Measurements from ENCODE around the gene PET100. TPM values are rescaled to one million over a fixed set of nuclear protein-coding genes. Genes with fewer than 3 reads are reported as not detected.

PET100 gene, protein sequence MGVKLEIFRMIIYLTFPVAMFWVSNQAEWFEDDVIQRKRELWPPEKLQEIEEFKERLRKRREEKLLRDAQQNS
- polyA plus RNA-seq (2011; rRNA removed) (28.5 and 48.6 TPM in 2 replicates), polyA plus RNA-seq (2017; fragmentation: RNase III; extraction: RNeasy Plus Mini Kit Qiagen cat#74134 plus additional on column Dnase treatment) (85.0 to 109 TPM (median 99.3 TPM) in 3 replicates), polyA minus RNA-seq (2011; rRNA and poly(A)+ RNA removed) (4.1 and 4.2 TPM in 2 replicates)
- 27.2 and 39.2 TPM in 2 replicates for polyA plus RNA-seq (2012; cell fraction: cytosol; rRNA removed)
- 8.5 and 33.8 TPM in 2 replicates for polyA plus RNA-seq (2012; cell fraction: nucleus; rRNA removed)

DNA sequence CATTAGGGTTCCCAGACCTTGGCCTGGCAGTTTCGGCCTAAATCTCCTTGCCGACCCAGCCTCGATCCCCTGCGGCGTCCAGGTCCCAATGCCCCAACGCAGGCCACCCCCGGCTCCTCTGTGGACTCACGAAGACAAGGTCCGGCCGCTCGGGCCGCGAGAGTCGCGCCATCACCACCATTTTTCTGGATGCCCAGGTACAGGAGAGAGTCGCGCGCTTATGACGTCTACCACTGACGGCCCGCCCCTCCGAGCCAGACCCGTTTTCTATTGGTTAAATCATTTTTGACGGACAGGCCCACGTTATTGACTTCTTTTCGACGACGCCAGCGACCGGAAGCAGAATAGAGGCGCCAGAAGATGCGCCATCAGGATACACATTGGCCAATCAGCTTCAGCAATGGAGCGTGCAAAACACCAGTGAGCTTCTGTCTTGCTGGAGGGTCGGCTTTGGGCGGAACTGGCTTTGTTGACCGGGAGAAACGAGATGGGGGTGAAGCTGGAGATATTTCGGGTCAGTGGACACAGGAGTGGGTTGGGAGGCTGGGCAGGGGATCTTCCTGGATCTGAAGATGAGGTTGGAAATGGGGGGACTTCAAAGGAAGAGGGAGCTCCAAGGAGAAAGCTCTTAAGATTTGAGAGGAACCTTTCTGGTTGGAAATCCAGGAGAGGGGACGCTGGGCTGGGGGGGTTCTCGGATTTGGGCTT is at the start of gene PET100, which contains the start of gene XAB2:
Gene PET100 (plus strand): TSS at position 447 of the 708 bp plus-strand sequence. CDS start 41 bp downstream, at position 488.
Gene XAB2 (minus strand): TSS at position 199 of the 708 bp plus-strand sequence. CDS start 18 bp downstream, at position 181.
- TF ChIP-seq, protein P1, sequence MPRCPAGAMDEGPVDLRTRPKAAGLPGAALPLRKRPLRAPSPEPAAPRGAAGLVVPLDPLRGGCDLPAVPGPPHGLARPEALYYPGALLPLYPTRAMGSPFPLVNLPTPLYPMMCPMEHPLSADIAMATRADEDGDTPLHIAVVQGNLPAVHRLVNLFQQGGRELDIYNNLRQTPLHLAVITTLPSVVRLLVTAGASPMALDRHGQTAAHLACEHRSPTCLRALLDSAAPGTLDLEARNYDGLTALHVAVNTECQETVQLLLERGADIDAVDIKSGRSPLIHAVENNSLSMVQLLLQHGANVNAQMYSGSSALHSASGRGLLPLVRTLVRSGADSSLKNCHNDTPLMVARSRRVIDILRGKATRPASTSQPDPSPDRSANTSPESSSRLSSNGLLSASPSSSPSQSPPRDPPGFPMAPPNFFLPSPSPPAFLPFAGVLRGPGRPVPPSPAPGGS (IDR thresholded peaks at IDR 0.05): 0 out of 3 replicates have a peak, but pooled peaks have one; percentile 18
- TF ChIP-seq KDM5A (IDR thresholded peaks at IDR 0.05) (peak; percentile 97), HDAC2 (IDR thresholded peaks at IDR 0.05) (peak; percentile 70; the same call in 1 of the 2 replicates), EHF (CRISPR knock-in tag; IDR thresholded peaks at IDR 0.05) (no peak), FOSL2 (IDR thresholded peaks at IDR 0.05) (no peak), FOSL2 (CRISPR knock-in tag; IDR thresholded peaks at IDR 0.05) (no peak), JUN (IDR thresholded peaks at IDR 0.05) (peak in 1 of 2 experiments; percentile 61; a peak in 2 of 5 replicates), POLR2A (IDR thresholded peaks at IDR 0.05; ENCODE audit: low read length) (peak; percentile 39), RCOR1 (IDR thresholded peaks at IDR 0.05; ENCODE audit: low read depth, low read length) (no peak), PHF8 (IDR thresholded peaks at IDR 0.05; ENCODE audit: borderline replicate concordance, low read depth) (peak; percentile 41; the same call in 1 of the 2 replicates)
- TF ChIP-seq, protein P2, sequence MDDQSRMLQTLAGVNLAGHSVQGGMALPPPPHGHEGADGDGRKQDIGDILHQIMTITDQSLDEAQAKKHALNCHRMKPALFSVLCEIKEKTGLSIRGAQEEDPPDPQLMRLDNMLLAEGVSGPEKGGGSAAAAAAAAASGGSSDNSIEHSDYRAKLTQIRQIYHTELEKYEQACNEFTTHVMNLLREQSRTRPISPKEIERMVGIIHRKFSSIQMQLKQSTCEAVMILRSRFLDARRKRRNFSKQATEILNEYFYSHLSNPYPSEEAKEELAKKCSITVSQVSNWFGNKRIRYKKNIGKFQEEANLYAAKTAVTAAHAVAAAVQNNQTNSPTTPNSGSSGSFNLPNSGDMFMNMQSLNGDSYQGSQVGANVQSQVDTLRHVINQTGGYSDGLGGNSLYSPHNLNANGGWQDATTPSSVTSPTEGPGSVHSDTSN (IDR thresholded peaks at IDR 0.05): peak; percentile 97
- TF ChIP-seq, protein P3, sequence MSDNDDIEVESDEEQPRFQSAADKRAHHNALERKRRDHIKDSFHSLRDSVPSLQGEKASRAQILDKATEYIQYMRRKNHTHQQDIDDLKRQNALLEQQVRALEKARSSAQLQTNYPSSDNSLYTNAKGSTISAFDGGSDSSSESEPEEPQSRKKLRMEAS (IDR thresholded peaks at IDR 0.05): peak; percentile 55
- FAIRE-seq (no peak), ATAC-seq (peak; percentile 97 to 98), DNase-seq (ENCODE audit: low read depth in 1 of 2, low spot score in 1 of 2) (peak; percentile 96 to 98)
- WGBS (ENCODE audit: missing lambda C conversion rate): 0% methylated on average over 25 of the region's 40 CpGs
- Histone ChIP-seq H3K4me2 (peak within 1 kb of the TSS; percentile 97), H3K4me3 (peak within 1 kb of the TSS; percentile 96), H3K27ac (peak within 1 kb of the TSS; percentile 88 to 90), H3K9me3 (no peaks in the 10 kb centered on the region), H3K4me1 (peaks cover 14% of the 10 kb centered on the region; the same call in 1 of the 3 replicates)
- POLR2A ChIA-PET: interaction anchor here (0.5 to 1.1 kb wide), 6 partner anchors 10 to 132 kb away, joined by 3 to 4 read pairs (median 3); no protein-coding TSS in a partner anchor
- CTCF ChIA-PET: interaction anchor here (0.6 to 2.4 kb wide), 4 partner anchors 23 to 314 kb away, joined by 3 to 7 read pairs (median 4); partner anchors contain the start of genes TIMM44 and TRAPPC5

DNA sequence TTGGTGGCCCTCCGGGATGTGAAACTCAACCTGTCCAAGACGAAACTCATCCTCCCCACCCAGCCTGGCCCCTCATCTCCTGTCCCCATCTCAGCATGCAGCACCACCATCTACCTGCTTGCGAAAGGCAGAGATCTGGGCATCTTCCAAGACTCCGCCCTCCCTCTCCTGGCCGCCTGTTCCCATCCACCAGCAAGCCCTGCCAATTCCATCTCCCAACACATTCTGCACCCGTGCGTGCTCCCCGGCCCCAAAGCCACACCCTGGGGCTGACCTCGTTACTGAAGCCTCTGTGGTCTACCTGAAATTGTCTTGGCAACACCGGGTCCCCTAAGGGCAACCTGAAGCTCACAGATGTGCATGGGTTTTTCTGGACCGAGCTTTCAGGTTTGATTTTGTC is 47.1 kb upstream of the PET100 start:
- ChIA-PET CTCF (interaction anchor here (1.6 to 2.0 kb wide), 2 partner anchors 14 to 98 kb away, joined by 4 to 7 read pairs; partner anchors contain the start of gene TRAPPC5), POLR2A (no interaction called here)
- H3K27ac ChIP-seq: no peak overlapping the region
- no peaks in the 10 kb centered on the region for H3K9me3 ChIP-seq
- no peak for FAIRE-seq
- WGBS (ENCODE audit: missing lambda C conversion rate): 32% methylated on average over 11 of the region's 11 CpGs
- H3K4me3 ChIP-seq: no peak overlapping the region
- no peak overlapping the region for H3K4me2 ChIP-seq
- no peak for DNase-seq (ENCODE audit: low read depth in 1 of 2, low spot score in 1 of 2)
- TF ChIP-seq KDM5A (IDR thresholded peaks at IDR 0.05) (no peak), RAD21 (conservative IDR thresholded peaks at IDR 0.05 in 1 of 2, IDR thresholded peaks at IDR 0.05 in 1 of 2) (no peak), ZNF302 (CRISPR knock-in tag; IDR thresholded peaks at IDR 0.05) (no peak), CEBPB (IDR thresholded peaks at IDR 0.05) (no peak), NR3C1 (IDR thresholded peaks at IDR 0.05) (no peak), CBX2 (IDR thresholded peaks at IDR 0.05; ENCODE audit: borderline replicate concordance, low read depth) (no peak), HOXB5 (CRISPR knock-in tag; IDR thresholded peaks at IDR 0.05) (no peak), MAFK (IDR thresholded peaks at IDR 0.05; ENCODE audit: partially characterized antibody) (no peak), CBX8 (IDR thresholded peaks at IDR 0.05) (no peak), MYC (IDR thresholded peaks at IDR 0.05; ENCODE audit: borderline replicate concordance, low read length) (no peak), GATA3 (IDR thresholded peaks at IDR 0.05; ENCODE audit: borderline replicate concordance) (no peak), FOXS1 (CRISPR knock-in tag; IDR thresholded peaks at IDR 0.05) (no peak), FOSB (CRISPR knock-in tag; IDR thresholded peaks at IDR 0.05) (no peak), JUNB (IDR thresholded peaks at IDR 0.05) (no peak)
- TF ChIP-seq, protein P3 (IDR thresholded peaks at IDR 0.05): no peak
- TF ChIP-seq, protein P4, sequence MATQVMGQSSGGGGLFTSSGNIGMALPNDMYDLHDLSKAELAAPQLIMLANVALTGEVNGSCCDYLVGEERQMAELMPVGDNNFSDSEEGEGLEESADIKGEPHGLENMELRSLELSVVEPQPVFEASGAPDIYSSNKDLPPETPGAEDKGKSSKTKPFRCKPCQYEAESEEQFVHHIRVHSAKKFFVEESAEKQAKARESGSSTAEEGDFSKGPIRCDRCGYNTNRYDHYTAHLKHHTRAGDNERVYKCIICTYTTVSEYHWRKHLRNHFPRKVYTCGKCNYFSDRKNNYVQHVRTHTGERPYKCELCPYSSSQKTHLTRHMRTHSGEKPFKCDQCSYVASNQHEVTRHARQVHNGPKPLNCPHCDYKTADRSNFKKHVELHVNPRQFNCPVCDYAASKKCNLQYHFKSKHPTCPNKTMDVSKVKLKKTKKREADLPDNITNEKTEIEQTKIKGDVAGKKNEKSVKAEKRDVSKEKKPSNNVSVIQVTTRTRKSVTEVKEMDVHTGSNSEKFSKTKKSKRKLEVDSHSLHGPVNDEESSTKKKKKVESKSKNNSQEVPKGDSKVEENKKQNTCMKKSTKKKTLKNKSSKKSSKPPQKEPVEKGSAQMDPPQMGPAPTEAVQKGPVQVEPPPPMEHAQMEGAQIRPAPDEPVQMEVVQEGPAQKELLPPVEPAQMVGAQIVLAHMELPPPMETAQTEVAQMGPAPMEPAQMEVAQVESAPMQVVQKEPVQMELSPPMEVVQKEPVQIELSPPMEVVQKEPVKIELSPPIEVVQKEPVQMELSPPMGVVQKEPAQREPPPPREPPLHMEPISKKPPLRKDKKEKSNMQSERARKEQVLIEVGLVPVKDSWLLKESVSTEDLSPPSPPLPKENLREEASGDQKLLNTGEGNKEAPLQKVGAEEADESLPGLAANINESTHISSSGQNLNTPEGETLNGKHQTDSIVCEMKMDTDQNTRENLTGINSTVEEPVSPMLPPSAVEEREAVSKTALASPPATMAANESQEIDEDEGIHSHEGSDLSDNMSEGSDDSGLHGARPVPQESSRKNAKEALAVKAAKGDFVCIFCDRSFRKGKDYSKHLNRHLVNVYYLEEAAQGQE (IDR thresholded peaks at IDR 0.05): no peak
- TF ChIP-seq, protein P5, sequence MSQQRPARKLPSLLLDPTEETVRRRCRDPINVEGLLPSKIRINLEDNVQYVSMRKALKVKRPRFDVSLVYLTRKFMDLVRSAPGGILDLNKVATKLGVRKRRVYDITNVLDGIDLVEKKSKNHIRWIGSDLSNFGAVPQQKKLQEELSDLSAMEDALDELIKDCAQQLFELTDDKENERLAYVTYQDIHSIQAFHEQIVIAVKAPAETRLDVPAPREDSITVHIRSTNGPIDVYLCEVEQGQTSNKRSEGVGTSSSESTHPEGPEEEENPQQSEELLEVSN (IDR thresholded peaks at IDR 0.05; ENCODE audit: borderline replicate concordance, low read depth): no peak
- ATAC-seq: no peak
- no peaks in the 10 kb centered on the region for H3K4me1 ChIP-seq

Measured in A549 (cell line).